Esophagus squamous epithelium (tissue), 5 donors: Measurements from ENCODE around the gene TSEN54. TPM values are rescaled to one million over a fixed set of nuclear protein-coding genes. Genes with fewer than 3 reads are reported as not detected.

Source experiments
- DNase-seq: peaks from one replicate; lab custom pipeline; 2025; lab: John Stamatoyannopoulos, UW
- H3K27ac ChIP-seq, 4 donors: fragments of 200-600 bp; sonication (generic); one replicate each; pipeline ENCODE4 v1.5.1; 2016 to 2019; ENCODE audit warnings: mild to moderate bottlenecking in 1 of 4
- H3K27me3 ChIP-seq, 4 donors: fragments of 200-600 bp; sonication (generic); 1 replicate in 3 of 4; 2 replicates in 1 of 4; pipeline versions ENCODE4 v1.5.1 to v1.6.0; 2017 to 2021; ENCODE audit warnings: antibody characterized with exemption in 1 of 4
- H3K36me3 ChIP-seq, 3 donors: fragments of 200-600 bp; sonication (generic); one replicate each; pipeline ENCODE4 v1.5.1; 2016 to 2019
- H3K4me1 ChIP-seq, 3 donors: fragments of 200-600 bp; sonication (generic); one replicate each; pipeline ENCODE4 v1.5.1; 2017 to 2019
- H3K4me3 ChIP-seq, 4 donors: fragments of 200-600 bp; sonication (generic); 1 replicate in 3 of 4; 2 replicates in 1 of 4; pipeline ENCODE4 v1.5.1; 2016 to 2019; ENCODE audit warnings: mild to moderate bottlenecking in 2 of 4, moderate library complexity in 1 of 4
- H3K9me3 ChIP-seq, 3 donors: fragments of 200-600 bp; sonication (generic); one replicate each; pipeline ENCODE4 v1.5.1; 2016 to 2019
- POLR2A ChIP-seq, 4 donors: fragments of 450-650 bp; IDR thresholded peaks; one replicate each; pipeline ENCODE4 v1.6.1; 2017; ENCODE audit warnings: antibody characterized with exemption in 4 of 4, mild to moderate bottlenecking in 4 of 4, moderate library complexity in 3 of 4
- WGBS, 2 donors: methylation state at CpG; one replicate each; pipeline ENCODE4 v1.1.5; 2018; 5-methylcytosine and 5-hydroxymethylcytosine counted together
- intact Hi-C: fragments of 100-400 bp; cut with DNase I; formaldehyde crosslinking; loops from one replicate; pipeline ENCODE4 v1.15.0; 2022
- total RNA-seq, 4 donors: library from RNA; depleted of rRNA; stranded (reverse); fragments of >200 nt; gene quantifications; one replicate each; pipeline ENCODE4 v1.1.0, GENCODE V29; 2016
- TF ChIP-seq, protein P1 (sequence below), 6 experiments: fragments of 450-650 bp in 4 of 6; fragments of 200-600 bp in 2 of 6; sonication (generic) in 2 of 6; IDR thresholded peaks; one replicate each; pipeline ENCODE4 v1.5.1; 2016 to 2019; ENCODE audit warnings: antibody characterized with exemption in 6 of 6, mild to moderate bottlenecking in 4 of 6, moderate library complexity in 4 of 6
- donor health status: DM: yes; HTN: yes; CAD: no.

TSEN54 gene
- total RNA-seq, 4 donors from 2014 or later, result 18.3 to 33.2 (median 23.1) TPM

DNA sequence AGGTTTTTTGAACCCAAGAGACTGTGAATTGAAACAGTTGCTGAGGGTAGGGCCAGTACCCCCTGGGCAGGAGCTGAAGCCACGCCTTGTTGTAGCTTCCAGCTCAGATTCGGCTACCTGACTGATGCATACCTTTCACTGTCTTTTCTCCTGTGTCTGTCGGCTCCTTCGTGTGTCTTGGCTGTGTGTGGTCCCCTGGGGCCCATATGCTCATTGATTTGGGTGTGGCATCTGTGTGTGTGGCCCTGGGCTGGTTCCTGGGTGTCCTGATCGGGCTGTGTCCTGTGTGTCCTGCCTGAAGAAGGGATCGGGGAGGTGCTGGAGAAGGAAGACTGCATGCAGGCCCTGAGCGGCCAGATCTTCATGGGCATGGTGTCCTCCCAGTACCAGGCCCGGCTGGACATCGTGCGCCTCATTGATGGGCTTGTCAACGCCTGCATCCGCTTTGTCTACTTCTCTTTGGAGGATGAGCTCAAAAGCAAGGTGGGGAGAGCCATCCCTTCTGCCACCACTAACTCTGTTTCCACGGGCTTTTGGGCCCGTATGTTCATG is 21.9 kb upstream of the TSEN54 start:
- no peaks in the 10 kb centered on the region for H3K27me3 ChIP-seq
- peaks cover 20 to 99% (median 40%) of the 10 kb centered on the region in 3 donors for H3K36me3 ChIP-seq
- H3K4me3 ChIP-seq, result no peak overlapping the region
- intact Hi-C loops, result loop anchor here (10.0 kb wide), 1 partner anchor 60 kb away; no protein-coding TSS in a partner anchor
- WGBS, 2 donors, result 73 to 81% methylated on average over 3 to 10 of the region's 14 CpGs
- no peaks in the 10 kb centered on the region for H3K9me3 ChIP-seq
- no peak overlapping the region for H3K27ac ChIP-seq
- no peak for TF ChIP-seq POLR2A (IDR thresholded peaks at IDR 0.05)
- TF ChIP-seq, protein P1, sequence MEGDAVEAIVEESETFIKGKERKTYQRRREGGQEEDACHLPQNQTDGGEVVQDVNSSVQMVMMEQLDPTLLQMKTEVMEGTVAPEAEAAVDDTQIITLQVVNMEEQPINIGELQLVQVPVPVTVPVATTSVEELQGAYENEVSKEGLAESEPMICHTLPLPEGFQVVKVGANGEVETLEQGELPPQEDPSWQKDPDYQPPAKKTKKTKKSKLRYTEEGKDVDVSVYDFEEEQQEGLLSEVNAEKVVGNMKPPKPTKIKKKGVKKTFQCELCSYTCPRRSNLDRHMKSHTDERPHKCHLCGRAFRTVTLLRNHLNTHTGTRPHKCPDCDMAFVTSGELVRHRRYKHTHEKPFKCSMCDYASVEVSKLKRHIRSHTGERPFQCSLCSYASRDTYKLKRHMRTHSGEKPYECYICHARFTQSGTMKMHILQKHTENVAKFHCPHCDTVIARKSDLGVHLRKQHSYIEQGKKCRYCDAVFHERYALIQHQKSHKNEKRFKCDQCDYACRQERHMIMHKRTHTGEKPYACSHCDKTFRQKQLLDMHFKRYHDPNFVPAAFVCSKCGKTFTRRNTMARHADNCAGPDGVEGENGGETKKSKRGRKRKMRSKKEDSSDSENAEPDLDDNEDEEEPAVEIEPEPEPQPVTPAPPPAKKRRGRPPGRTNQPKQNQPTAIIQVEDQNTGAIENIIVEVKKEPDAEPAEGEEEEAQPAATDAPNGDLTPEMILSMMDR (IDR thresholded peaks at IDR 0.05), result no peak
- peaks cover 0 to 23% (median 0%) of the 10 kb centered on the region in 3 donors for H3K4me1 ChIP-seq
- DNase-seq, result no peak

DNA sequence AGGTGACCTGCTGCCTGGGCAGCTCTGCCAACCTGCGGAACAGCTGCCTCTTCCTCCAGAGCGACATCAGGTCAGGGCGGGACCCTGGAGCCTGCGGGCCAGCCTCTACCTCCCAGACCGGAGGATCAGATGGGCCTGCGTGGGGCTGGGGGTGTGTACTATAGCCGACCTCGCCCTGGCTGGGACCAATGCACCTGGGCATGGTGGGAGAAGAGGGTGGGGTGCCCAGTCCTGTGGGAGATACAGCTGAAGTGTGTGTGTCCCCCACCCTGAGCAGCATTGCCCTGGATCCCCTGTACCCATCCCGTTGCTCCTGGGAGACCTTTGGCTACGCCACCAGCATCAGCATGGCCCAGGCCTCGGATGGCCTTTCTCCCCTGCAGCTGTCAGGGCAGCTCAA is 20.3 kb upstream of the TSEN54 start:
- Histone ChIP-seq H3K27me3 (no peaks in the 10 kb centered on the region), H3K4me1 (peaks cover 0 to 28% (median 0%) of the 10 kb centered on the region in 3 donors), H3K4me3 (no peak overlapping the region), H3K9me3 (no peaks in the 10 kb centered on the region), H3K36me3 (peaks cover 20 to 100% (median 40%) of the 10 kb centered on the region in 3 donors), H3K27ac (no peak overlapping the region)
- 90 to 94% methylated on average over 5 to 6 of the region's 11 CpGs for WGBS, 2 donors
- DNase-seq, result no peak
- TF ChIP-seq, protein P1 (IDR thresholded peaks at IDR 0.05), result no peak
- no peak for TF ChIP-seq POLR2A (IDR thresholded peaks at IDR 0.05)
- intact Hi-C loops, result loop anchor here (10.0 kb wide), 1 partner anchor 61 kb away; no protein-coding TSS in a partner anchor

DNA sequence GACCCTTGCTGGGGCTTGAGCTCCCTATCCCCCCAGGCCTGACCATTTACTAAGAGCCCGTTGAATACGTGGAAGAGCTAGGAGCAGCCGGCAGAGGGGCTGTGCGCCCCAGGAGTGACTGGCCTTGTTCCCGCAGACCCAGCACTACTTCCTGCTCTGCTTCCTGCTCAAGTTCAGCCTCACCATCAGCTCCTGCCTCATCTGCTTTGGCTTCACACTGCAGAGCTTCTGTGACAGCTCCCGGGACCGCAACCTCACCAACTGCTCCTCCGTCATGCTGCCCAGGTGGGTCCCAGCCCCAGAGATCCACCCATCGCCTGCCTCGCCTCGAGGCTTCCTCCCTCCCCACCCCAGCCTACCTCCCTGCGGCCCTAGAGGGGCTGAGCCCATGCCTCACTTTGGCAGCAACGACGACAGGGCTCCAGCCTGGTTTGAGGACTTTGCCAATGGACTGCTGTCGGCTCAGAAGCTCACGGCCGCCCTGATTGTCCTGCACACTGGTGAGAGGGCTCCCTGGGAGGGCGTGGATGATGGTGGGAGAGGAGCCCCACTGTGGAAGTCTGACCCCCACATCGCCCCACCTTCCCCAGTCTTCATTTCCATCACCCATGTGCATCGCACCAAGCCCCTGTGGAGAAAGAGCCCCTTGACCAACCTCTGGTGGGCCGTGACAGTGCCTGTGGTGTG is 18.1 kb upstream of the TSEN54 start:
- peak overlapping the region in 1 of 4 donors; percentile 48 for H3K27ac ChIP-seq
- H3K36me3 ChIP-seq, result peaks cover 14 to 100% (median 23%) of the 10 kb centered on the region in 3 donors
- H3K27me3 ChIP-seq, result no peaks in the 10 kb centered on the region
- no peaks in the 10 kb centered on the region for H3K9me3 ChIP-seq
- H3K4me3 ChIP-seq, result no peak overlapping the region
- no peak for TF ChIP-seq POLR2A (IDR thresholded peaks at IDR 0.05)
- TF ChIP-seq, protein P1 (IDR thresholded peaks at IDR 0.05), result no peak
- WGBS, 2 donors, result 54 to 80% methylated on average over 8 to 9 of the region's 21 CpGs
- DNase-seq, result no peak
- H3K4me1 ChIP-seq, result peaks cover 0 to 42% (median 0%) of the 10 kb centered on the region in 3 donors
- intact Hi-C loops, result loop anchor here (10.0 kb wide), 1 partner anchor 63 kb away; no protein-coding TSS in a partner anchor

DNA sequence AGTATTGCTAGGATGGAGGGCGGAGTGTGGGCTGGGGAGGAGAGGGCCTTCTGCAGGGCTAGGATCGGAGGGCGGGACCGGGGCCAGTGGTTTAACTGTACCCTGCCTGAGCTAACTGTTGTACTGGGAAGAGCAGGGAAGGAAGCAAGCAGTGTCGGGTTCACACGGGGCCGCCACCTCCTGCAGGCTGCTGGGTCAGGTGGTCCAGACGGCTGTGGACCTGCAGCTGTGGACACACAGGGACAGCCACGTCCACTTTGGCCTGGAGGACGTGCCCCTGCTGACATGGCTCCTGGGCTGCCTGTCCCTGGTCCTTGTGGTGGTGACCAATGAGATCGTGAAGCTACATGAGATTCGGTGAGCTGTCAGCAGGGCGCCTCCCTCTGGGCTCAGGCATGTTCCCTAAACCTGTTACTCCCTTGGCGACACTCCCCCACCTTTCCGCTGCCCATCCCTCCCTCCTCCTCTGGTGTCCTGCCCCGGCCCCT is 17.6 kb upstream of the TSEN54 start:
- H3K27me3 ChIP-seq, result no peaks in the 10 kb centered on the region
- no peak overlapping the region for H3K4me3 ChIP-seq
- peaks cover 12 to 100% (median 19%) of the 10 kb centered on the region in 3 donors for H3K36me3 ChIP-seq
- WGBS, 2 donors, result 50 to 58% methylated on average over 11 of the region's 16 CpGs
- H3K9me3 ChIP-seq, result no peaks in the 10 kb centered on the region
- TF ChIP-seq, protein P1 (IDR thresholded peaks at IDR 0.05), result no peak
- no peak for TF ChIP-seq POLR2A (IDR thresholded peaks at IDR 0.05)
- H3K27ac ChIP-seq, result peak overlapping the region in 3 of 4 donors; percentile 39 to 48 (median 48)
- intact Hi-C loops, result loop anchor here (10.0 kb wide), 1 partner anchor 64 kb away; no protein-coding TSS in a partner anchor
- DNase-seq, result no peak
- H3K4me1 ChIP-seq, result peaks cover 0 to 48% (median 0%) of the 10 kb centered on the region in 3 donors
